Panc1 (cell line): ENCODE results near the gene COQ8A.

Experiments
- CTCF ChIP-seq: fragments of 450-650 bp; IDR thresholded peaks from 2 replicates; pipeline ENCODE4 v1.5.1; 2017; ENCODE audit warnings: mild to moderate bottlenecking
- POLR2AphosphoS5 ChIP-seq: IDR thresholded peaks from 2 replicates; pipeline ENCODE4 v1.6.1; 2012; ENCODE audit warnings: mild to moderate bottlenecking, low read depth, low read length, moderate library complexity
- REST ChIP-seq, 2 experiments: IDR thresholded peaks; 2 replicates each; pipeline ENCODE4 v1.6.1; 2011 to 2012; ENCODE audit warnings: low read depth in 2 of 2, control low read depth in 1 of 2, low read length in 1 of 2, mild to moderate bottlenecking in 1 of 2, moderate library complexity in 1 of 2; ENCODE audit not compliant: insufficient read depth in 1 of 2
- SIN3A ChIP-seq: IDR thresholded peaks from 2 replicates; pipeline ENCODE4 v1.6.1; 2012; ENCODE audit warnings: low read depth, mild to moderate bottlenecking, low read length, moderate library complexity, borderline replicate concordance; ENCODE audit not compliant: insufficient read depth

DNA sequence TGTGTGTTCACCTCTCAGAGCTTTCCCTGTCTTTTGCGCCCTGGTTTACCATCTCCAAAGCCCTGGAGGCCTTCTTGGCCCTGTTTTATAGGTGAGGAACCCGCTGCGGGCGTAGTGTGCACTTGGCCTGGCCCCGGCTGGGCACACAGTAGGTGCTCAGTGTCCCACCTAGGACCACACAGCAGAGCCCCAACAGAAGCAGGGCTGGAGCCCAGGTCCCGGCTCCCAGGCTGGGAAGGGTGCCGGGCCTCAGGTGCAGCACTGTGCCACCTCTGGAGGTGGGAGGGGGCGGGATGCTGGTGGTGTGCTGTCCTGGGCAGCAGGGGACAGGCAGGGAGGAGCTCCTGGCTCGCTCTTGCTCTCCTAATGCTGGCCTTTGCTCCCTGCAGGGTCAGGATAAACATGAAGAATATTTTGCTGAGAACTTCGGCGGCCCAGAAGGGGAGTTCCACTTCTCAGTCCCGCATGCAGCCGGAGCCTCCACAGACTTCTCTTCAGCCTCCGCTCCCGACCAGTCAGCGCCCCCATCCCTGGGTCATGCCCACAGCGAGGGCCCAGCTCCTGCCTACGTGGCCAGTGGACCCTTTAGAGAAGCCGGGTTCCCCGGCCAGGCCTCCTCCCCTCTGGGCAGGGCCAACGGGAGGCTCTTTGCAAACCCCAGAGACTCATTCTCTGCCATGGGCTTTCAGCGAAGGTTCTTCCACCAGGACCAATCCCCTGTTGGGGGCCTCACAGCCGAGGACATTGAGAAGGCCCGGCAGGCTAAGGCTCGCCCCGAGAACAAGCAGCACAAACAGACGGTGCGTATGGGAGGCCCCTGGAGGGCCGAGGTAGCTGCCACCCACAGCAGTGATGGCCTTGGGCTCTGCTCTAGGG, 24.8 kb downstream of the COQ8A start:
- TF ChIP-seq CTCF = no peak
- no peak for TF ChIP-seq POLR2AphosphoS5
- no peak for TF ChIP-seq REST (IDR thresholded peaks at IDR 0.05; ENCODE audit: insufficient read depth in 1 of 2, low read depth in 2 of 2, low read length in 1 of 2)
- no peak for TF ChIP-seq SIN3A
